Naive B cell (primary cell): Measurements from ENCODE around the gene WDR59. TPM values are rescaled to one million over a fixed set of nuclear protein-coding genes. Genes with fewer than 3 reads are reported as not detected.
"Not testable (repeated sequence)": the region's sequence is repeated elsewhere in the genome, so short reads cannot be mapped to it uniquely, and the experiment has no call there.

Experiments
- ATAC-seq, 2 donors: fragments of 150-1000 bp; cut with Tn5 transposase; 2 replicates each; pipeline ENCODE4 v1.10.0; 2021; ENCODE audit warnings: low read depth in 2 of 2, mild to moderate bottlenecking in 2 of 2, moderate library complexity in 2 of 2
- DNase-seq: peaks from one replicate; pipeline ENCODE4 v3.0.0; 2022
- H3K27ac Mint-ChIP-seq, 6 donors: one replicate each; pipeline ENCODE4 v1.8.0; 2020 to 2022; ENCODE audit warnings: mild to moderate bottlenecking in 6 of 6, mixed read lengths in 6 of 6, moderate library complexity in 5 of 6, inconsistent platforms in 2 of 6
- H3K27me3 Mint-ChIP-seq, 3 donors: one replicate each; pipeline ENCODE4 v1.8.0; 2021 to 2022; ENCODE audit warnings: mixed read lengths in 3 of 3, mild to moderate bottlenecking in 1 of 3
- H3K36me3 Mint-ChIP-seq, 2 donors: one replicate each; pipeline ENCODE4 v1.8.0; 2020 to 2022; ENCODE audit warnings: mixed read lengths in 2 of 2, inconsistent platforms in 1 of 2, mild to moderate bottlenecking in 1 of 2
- H3K4me1 Mint-ChIP-seq, 3 donors: one replicate each; pipeline ENCODE4 v1.8.0; 2020 to 2022; ENCODE audit warnings: mixed read lengths in 3 of 3, inconsistent platforms in 1 of 3, mild to moderate bottlenecking in 1 of 3, moderate library complexity in 1 of 3
- H3K4me3 Mint-ChIP-seq, 8 donors: one replicate each; pipeline ENCODE4 v1.8.0; 2020 to 2022; ENCODE audit warnings: mild to moderate bottlenecking in 8 of 8, mixed read lengths in 8 of 8, moderate library complexity in 8 of 8, inconsistent platforms in 2 of 8
- H3K9me3 Mint-ChIP-seq, 7 donors: one replicate each; pipeline ENCODE4 v1.8.0; 2020 to 2022; ENCODE audit warnings: mixed read lengths in 7 of 7, mild to moderate bottlenecking in 5 of 7, inconsistent platforms in 2 of 7, moderate library complexity in 1 of 7
- polyA plus RNA-seq, 6 donors: library from polyadenylated mRNA; unstranded; fragments of 300-500 nt; fragmentation: Illumina TruSeq; gene quantifications; one replicate each; pipeline ENCODE4 v1.2.3, GENCODE V29; 2021; ENCODE audit warnings: low read depth in 6 of 6

Gene WDR59
- polyA plus RNA-seq, 6 donors from 2014 or later, result 9.9 to 13.2 (median 12.3) TPM

DNA sequence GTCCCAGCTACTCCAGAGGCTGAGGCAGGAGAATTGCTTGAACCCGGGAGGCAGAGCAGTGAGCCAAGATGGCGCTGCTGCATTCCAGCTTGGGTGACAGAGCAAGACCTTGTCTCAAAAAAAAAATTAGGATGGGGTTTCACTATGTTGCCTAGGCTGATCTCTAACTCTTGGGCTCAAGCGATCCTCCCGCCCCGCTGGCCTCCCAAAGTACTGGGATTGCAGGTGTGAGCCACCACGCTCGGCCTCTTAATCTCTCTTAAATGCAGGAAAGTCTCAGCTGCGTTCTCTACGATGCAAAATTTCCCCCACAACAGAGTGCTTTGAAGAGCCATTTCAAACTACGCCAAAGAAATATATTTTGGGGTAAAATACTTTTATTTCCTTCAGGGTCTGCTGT is 5.9 kb upstream of the WDR59 start:
- Mint-ChIP-seq H3K27ac (no peak overlapping the region), H3K27me3 (peaks cover 11 to 24% (median 22%) of the 10 kb centered on the region in 3 donors), H3K4me1 (no peaks in the 10 kb centered on the region), H3K9me3 (peaks cover 0 to under 1% (median 0%) of the 10 kb centered on the region in 7 donors), H3K36me3 (no peaks in the 10 kb centered on the region), H3K4me3 (no peak overlapping the region)
- no peak for DNase-seq
- no peak for ATAC-seq

DNA sequence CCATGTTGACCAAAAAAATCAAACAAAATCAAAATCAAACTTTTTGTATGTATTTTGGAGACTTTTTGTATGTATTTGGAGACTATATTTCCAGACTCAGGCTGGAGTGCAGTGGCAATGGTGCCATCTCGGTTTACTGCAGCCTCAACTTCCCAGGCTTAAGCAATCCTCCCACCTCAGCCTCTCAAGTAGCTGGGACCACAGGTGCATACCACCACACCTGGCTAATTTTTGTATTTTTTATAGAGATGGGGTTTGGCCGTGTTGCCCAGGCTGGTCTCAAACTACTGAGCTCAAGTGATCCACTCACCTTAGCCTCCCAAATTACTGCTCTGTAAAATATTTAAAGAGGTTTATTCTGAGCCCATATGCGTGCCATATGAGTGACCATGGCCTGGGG is 4.9 kb upstream of the WDR59 start:
- H3K9me3 Mint-ChIP-seq, DNase-seq, H3K4me1 Mint-ChIP-seq, ATAC-seq, H3K4me3 Mint-ChIP-seq, H3K36me3 Mint-ChIP-seq, H3K27ac Mint-ChIP-seq: not testable (repeated sequence)
- peaks cover 11 to 20% (median 19%) of the 10 kb centered on the region in 3 donors for H3K27me3 Mint-ChIP-seq

DNA sequence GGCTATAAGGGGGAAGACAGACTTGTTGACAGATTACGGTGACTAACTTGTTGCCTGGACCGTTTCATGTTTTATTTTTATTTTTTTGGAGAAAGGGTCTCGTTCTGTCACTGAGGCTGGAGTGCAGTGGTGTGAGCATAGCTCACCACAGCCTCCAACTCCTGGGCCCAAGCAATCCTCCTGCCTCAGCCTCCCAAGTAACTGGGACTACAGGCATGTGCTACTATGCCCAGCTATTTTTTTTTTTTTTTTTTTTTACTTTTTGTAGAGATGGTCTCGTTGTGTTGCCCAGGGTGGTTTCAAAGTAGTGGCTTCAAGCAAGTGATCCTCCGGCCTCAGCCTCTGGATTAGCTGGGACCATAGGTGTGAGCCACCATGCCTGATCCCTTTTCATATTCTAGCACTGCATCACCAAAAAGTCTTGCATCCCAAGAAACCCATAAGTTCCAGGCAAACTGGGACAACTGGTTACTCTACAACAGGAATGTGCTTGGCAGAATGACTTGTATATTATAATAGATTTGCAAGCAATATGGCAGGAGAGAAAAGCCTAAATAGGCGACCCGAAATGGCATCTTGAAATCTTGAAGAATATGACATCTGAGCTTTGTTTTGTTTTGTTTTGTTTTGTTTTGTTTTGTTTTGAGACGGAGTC is 2.2 kb upstream of the WDR59 start:
- peaks cover 3 to 8% (median 6%) of the 10 kb centered on the region in 3 donors for H3K27me3 Mint-ChIP-seq
- H3K9me3 Mint-ChIP-seq, result no peaks in the 10 kb centered on the region
- H3K36me3 Mint-ChIP-seq, result no peaks in the 10 kb centered on the region
- H3K4me1 Mint-ChIP-seq, result peaks cover 5 to 23% (median 11%) of the 10 kb centered on the region in 3 donors
- H3K27ac Mint-ChIP-seq, result no peak overlapping the region
- no peak for DNase-seq
- no peak for ATAC-seq
- no peak overlapping the region for H3K4me3 Mint-ChIP-seq

DNA sequence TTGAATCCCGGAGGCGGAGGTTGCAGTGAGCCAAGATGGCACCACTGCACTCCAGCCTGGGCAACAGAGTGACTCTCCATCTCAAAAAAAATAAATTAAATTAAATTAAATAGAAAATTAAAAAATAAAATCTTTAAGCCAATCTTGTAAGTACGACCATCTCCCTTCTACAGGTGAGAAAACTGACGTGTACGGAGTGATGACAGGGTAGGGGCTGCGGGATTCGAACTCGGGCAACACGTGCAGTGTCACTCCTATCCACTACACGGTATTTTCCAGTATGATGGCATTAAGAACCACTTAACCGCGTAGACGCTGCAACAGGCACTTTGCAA is 762 bp downstream of the WDR59 start:
- Mint-ChIP-seq H3K36me3 (no peaks in the 10 kb centered on the region), H3K4me3 (peak overlapping the region; percentile 88 to 99 (median 96)), H3K9me3 (no peaks in the 10 kb centered on the region), H3K4me1 (peaks cover 5 to 25% (median 11%) of the 10 kb centered on the region in 3 donors), H3K27me3 (no peaks in the 10 kb centered on the region), H3K27ac (peak overlapping the region in 2 of 6 donors; percentile 15 to 93)
- no peak for DNase-seq
- no peak for ATAC-seq

DNA sequence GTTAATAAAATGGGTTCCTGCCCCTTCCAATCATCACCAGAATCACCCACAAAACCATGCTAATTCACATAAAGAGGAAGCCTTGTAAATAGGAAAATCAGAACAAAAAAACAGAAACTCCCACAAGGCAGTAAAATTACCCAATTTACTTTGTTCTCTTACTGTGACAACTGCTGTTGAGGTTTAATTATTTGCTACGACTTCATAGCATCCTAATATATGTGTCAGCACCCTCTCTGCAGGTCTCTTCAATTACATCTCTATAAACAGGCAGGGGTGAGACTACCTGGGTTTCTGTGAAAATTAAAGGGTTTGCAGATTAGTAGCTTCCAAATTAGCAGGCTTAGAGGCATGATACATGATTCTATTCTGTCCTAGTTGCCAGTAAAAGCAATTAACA is 2.7 kb downstream of the WDR59 start:
- ATAC-seq, result no peak
- peak overlapping the region in 3 of 8 donors; percentile 61 to 82 (median 78) for H3K4me3 Mint-ChIP-seq
- H3K9me3 Mint-ChIP-seq, result no peaks in the 10 kb centered on the region
- no peaks in the 10 kb centered on the region for H3K27me3 Mint-ChIP-seq
- H3K36me3 Mint-ChIP-seq, result peaks cover 0 to 4% of the 10 kb centered on the region in 2 donors
- no peak for DNase-seq
- H3K27ac Mint-ChIP-seq, result no peak overlapping the region
- peaks cover 5 to 27% (median 11%) of the 10 kb centered on the region in 3 donors for H3K4me1 Mint-ChIP-seq

DNA sequence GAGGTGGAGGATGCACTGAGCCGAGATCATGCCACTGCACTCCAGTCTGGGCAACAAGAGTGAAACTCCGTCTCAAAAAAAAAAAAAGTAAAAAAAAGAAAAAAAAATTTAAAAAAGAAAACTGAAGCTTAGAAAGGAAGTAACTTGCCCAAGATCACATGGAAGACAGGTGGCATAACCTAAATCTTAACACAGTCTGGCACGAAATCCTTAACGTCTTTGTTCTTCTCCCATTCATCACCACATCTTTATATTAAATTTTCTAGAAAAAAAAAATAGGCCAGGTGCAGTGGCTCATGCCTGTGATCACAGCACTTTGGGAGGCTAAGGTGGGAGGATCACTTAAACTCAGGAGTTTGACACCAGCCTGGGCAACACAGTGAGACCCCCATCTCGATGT is 9.3 kb downstream of the WDR59 start:
- Mint-ChIP-seq H3K4me3 (no peak overlapping the region), H3K27ac (peak overlapping the region in 1 of 6 donors; percentile 62), H3K9me3 (no peaks in the 10 kb centered on the region), H3K36me3 (peaks cover 0 to 8% of the 10 kb centered on the region in 2 donors), H3K27me3 (no peaks in the 10 kb centered on the region), H3K4me1 (peaks cover 0 to 5% (median 0%) of the 10 kb centered on the region in 3 donors)
- DNase-seq (no peak), ATAC-seq (no peak)

DNA sequence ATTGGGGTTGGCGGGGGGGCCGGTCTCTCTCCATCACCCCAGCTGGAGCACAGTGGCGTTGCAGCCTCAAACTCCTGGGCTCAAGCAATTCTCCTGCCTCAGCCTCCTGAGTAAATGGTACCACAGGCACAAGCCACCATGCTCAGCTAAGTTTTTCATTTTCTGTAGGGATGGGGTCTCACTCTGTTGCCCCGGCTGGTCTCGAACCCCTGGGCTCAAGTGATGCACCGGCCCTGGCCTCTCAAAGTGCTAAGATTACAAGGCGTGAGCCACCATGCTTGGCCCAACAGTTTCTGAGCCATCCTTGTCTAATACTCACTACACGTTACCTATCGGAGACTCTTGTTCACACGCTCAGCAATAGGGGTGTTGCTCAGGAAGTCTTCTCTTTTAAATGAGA is 11.6 kb downstream of the WDR59 start:
- no peak overlapping the region for H3K4me3 Mint-ChIP-seq
- DNase-seq, result no peak
- H3K36me3 Mint-ChIP-seq, result peaks cover 0 to 8% of the 10 kb centered on the region in 2 donors
- H3K27me3 Mint-ChIP-seq, result no peaks in the 10 kb centered on the region
- H3K27ac Mint-ChIP-seq, result no peak overlapping the region
- H3K4me1 Mint-ChIP-seq, result peaks cover 2 to 7% (median 5%) of the 10 kb centered on the region in 3 donors
- H3K9me3 Mint-ChIP-seq, result no peaks in the 10 kb centered on the region
- ATAC-seq, result no peak

DNA sequence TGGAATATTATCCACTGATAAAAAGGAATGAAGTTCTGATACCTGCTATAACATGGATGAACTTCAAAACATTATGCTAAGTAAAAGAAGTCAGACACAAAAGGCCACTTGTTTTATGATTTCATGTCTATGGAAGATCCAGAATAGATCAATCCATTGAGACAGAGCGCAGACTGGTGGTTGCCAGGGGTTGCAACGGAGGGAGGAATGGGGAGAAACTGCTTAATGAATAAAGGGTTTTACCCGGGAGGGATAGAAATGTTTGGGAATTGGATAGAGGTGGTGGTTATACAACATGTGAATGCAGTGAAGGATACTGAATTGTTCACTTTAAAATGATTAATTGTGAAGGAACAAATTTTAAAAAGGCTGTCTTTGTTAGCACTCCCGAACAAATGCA is 30.2 kb downstream of the WDR59 start:
- ATAC-seq, result no peak
- Mint-ChIP-seq H3K4me3 (no peak overlapping the region), H3K4me1 (peaks cover 0 to 5% (median 0%) of the 10 kb centered on the region in 3 donors), H3K9me3 (no peaks in the 10 kb centered on the region), H3K27me3 (no peaks in the 10 kb centered on the region), H3K36me3 (peaks cover 30 to 39% of the 10 kb centered on the region in 2 donors), H3K27ac (no peak overlapping the region)
- no peak for DNase-seq

DNA sequence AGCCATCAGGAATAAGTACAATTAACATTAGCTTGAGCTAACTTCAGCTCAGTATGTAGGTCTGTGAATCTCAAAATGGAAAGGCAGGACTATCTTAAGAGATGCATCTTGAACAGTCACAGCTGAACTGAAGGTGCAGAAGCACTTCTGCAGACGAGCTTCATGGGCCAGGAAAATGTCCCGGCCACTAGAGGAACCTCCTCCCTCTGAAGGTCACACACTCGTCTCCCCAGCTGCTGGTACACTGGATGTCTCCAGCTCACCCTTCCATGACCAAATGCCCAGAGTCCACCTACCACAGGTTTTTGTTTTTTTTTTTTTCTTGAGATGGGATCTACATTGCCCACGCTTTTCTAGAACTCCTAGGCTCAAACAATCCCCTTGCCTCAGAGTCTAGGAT is 33.2 kb downstream of the WDR59 start:
- no peak overlapping the region for H3K4me3 Mint-ChIP-seq
- ATAC-seq, result no peak
- H3K9me3 Mint-ChIP-seq, result no peaks in the 10 kb centered on the region
- peaks cover 34 to 44% of the 10 kb centered on the region in 2 donors for H3K36me3 Mint-ChIP-seq
- no peaks in the 10 kb centered on the region for H3K4me1 Mint-ChIP-seq
- DNase-seq, result no peak
- peak overlapping the region in 1 of 6 donors; percentile 81 for H3K27ac Mint-ChIP-seq
- no peaks in the 10 kb centered on the region for H3K27me3 Mint-ChIP-seq

DNA sequence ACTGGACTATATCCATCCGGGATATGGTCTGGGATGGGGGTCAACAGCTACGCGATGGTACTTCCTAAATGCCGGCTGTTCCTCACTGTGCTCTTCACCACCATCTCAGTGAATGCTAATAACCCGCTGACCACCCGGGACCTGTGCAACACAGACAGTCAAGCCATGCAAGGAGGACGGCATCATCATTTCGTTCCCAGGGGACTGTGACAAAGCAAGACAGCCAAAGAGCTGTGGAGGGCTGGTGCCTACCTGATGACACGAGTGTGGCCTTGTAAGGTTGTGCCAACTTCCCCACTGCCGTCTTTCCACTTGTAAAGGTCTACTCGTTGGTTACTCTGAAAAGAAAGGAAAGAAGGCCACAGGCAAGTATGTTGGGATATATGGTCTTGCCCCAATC is 33.7 kb downstream of the WDR59 start:
- ATAC-seq (no peak), DNase-seq (no peak)
- no peak overlapping the region for H3K4me3 Mint-ChIP-seq
- H3K9me3 Mint-ChIP-seq, result no peaks in the 10 kb centered on the region
- peaks cover 35 to 46% of the 10 kb centered on the region in 2 donors for H3K36me3 Mint-ChIP-seq
- H3K4me1 Mint-ChIP-seq, result no peaks in the 10 kb centered on the region
- H3K27me3 Mint-ChIP-seq, result no peaks in the 10 kb centered on the region
- H3K27ac Mint-ChIP-seq, result no peak overlapping the region

DNA sequence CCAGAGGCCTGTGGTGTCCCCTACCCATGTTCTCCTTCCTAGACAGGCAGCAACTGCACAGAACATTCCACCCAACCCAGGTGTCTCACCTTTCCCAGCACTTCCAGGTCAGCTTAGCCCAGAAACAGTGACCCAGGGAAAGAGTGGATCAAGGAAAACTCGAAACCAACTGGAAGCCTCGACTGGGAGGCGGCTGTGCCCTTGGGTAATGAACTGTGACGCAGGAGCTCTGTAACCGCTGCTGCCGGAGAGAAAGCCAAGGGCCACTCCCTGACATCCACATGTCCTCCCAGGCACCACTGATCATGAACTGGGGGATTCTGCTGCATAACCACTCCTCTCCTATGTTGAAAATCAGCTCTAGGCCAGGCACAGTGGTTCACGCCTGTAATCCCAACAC is 34.4 kb downstream of the WDR59 start:
- H3K4me3 Mint-ChIP-seq, result no peak overlapping the region
- H3K27ac Mint-ChIP-seq, result peak overlapping the region in 1 of 6 donors; percentile 16
- no peak for ATAC-seq
- H3K36me3 Mint-ChIP-seq, result peaks cover 32 to 41% of the 10 kb centered on the region in 2 donors
- no peaks in the 10 kb centered on the region for H3K27me3 Mint-ChIP-seq
- no peaks in the 10 kb centered on the region for H3K4me1 Mint-ChIP-seq
- DNase-seq, result no peak
- H3K9me3 Mint-ChIP-seq, result no peaks in the 10 kb centered on the region

DNA sequence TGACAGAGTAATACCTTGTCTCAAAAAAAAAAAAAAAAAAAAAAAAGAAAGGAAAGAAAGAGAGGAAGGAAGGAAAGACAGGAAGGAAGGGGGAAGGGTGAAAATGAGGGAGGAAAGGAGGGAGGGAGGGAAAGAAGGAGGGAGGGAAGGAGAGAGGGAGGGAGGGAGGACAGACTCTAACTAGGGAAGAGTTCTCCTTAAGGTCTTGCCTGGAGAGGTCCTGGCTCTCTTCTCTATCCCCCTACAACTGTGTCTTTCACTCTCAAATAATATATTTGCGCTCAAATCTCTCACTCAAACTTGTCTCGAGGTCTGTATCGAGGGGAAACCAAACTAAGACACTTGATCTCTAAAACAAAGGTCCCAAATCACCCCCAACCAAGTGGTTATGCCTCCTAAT is 35.6 kb downstream of the WDR59 start:
- H3K4me1 Mint-ChIP-seq, result no peaks in the 10 kb centered on the region
- no peaks in the 10 kb centered on the region for H3K27me3 Mint-ChIP-seq
- H3K9me3 Mint-ChIP-seq, result no peaks in the 10 kb centered on the region
- H3K4me3 Mint-ChIP-seq, result no peak overlapping the region
- H3K27ac Mint-ChIP-seq, result peak overlapping the region in 1 of 6 donors; percentile 52
- H3K36me3 Mint-ChIP-seq, result peaks cover 24 to 30% of the 10 kb centered on the region in 2 donors
- no peak for ATAC-seq
- no peak for DNase-seq

DNA sequence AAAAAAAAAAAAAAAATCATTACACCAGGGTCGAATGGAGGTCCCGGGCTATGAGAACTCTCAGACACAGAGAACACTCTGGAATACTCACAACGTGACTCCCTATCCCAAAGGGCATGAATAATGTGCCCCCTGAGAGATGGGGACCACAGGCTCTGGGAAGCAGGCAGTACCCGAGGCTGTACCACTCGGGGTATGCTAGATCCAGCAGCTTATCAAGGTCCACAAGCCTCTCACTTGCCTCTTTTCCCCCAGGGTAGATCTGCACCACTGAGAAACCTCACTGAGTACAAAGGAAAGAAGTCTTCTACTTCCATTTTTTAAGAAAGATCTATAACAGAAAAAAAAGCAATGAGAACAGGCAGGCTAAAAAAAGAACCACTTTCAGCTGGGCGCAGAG is 40.5 kb downstream of the WDR59 start:
- Mint-ChIP-seq H3K4me3 (no peak overlapping the region), H3K4me1 (no peaks in the 10 kb centered on the region)

DNA sequence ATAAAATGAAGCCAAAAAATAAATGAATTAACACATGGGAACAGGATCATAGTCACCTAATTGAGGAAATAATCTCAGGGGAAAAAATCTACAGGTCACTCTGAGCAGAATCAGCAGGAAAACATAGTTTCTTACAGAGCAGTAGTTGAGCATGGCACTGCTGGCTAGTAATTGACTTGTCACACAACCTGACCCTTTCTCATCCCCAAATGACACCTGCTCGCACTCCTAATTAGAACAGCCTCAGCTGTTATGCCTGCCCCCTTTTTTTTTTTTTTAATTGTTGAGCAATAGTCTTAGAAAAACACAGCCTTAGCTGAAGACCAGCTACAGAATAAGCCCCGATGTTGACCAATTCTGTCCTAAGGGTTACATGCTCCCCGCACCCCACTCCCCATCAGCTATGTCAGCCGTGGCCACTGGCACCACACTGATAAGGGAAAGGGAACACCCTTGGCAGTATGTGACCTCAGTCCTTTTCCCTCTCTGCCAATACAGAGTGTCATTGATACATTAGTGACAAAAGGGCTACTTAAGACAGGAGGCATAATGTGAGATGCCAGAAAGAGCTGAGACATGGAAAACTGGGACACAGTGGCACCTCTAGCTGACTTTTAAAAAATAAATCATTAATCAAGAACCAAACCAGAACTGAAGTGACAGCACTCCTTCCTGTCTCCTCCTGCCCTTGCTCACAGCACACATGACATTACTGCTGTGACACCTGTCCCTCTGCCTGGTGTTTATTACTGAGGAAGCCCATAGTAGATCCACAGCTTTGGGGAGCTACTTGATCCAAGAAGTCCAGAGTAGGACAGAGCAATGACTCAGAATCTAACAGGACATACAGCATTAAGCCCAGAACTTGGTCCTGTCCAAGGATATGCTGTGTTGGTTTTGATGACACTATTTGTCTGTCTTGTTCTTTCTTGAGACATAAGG is 41.7 kb downstream of the WDR59 start:
- Mint-ChIP-seq H3K9me3 (no peaks in the 10 kb centered on the region), H3K27me3 (no peaks in the 10 kb centered on the region), H3K4me3 (no peak overlapping the region), H3K4me1 (peaks cover 0 to 3% (median 0%) of the 10 kb centered on the region in 3 donors), H3K36me3 (peaks cover 30% of the 10 kb centered on the region in 2 donors), H3K27ac (peak overlapping the region in 3 of 6 donors; percentile 30 to 54 (median 36))
- no peak for DNase-seq
- no peak for ATAC-seq

More for the DNA sequence above, 40.5 kb downstream of the WDR59 start:
- DNase-seq (no peak), ATAC-seq (no peak)
- Mint-ChIP-seq H3K9me3 (no peaks in the 10 kb centered on the region), H3K27ac (peak overlapping the region in 1 of 6 donors; percentile 74), H3K27me3 (no peaks in the 10 kb centered on the region), H3K36me3 (peaks cover 33% of the 10 kb centered on the region in 2 donors)
